ENCODE measurements around the gene SLC26A1.
"Not testable (repeated sequence)": the region's sequence is repeated elsewhere in the genome, so short reads cannot be mapped to it uniquely, and the experiment has no call there.

The SLC26A1 gene

DNA sequence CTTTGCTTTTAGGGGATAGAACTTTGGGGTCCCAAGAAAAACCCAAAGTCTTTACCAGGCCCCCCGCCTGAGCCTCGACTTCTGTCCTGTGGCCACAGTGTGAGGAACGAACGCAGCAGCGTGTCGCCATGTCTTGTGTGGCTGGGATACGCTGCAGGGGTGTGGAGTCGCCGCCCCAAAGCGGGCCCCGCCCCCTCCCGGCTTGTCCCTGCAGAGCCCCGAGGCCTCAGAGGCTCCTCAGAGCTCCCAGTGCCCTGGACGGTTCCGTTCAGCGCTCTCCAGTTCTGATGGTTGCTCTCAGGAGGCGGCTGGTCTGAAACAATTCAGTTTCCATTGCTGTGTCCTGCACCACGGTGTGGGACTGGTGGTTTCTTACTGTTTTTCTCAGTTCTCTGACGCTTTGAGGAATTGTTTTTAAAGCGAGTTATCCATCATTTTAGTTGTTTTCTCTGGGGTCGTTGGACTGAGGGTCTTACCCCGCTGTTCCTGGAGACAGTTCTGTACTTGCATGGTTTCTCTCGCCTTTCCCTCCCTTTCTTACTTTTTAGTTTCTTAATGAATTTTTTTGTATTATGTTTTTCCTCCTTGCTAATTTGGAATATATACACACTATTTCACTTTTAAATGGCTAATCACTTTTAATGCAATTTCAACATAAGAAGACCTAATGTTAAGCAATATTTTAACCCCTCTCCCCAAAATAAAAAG lies 7.9 kb downstream of the SLC26A1 start:
- Histone ChIP-seq H3K4me3 (peak overlapping the region; percentile 48), H3K27ac (no peak overlapping the region)
- DNase-seq (ENCODE audit: low spot score) = no peak
- TF ChIP-seq, protein P1, sequence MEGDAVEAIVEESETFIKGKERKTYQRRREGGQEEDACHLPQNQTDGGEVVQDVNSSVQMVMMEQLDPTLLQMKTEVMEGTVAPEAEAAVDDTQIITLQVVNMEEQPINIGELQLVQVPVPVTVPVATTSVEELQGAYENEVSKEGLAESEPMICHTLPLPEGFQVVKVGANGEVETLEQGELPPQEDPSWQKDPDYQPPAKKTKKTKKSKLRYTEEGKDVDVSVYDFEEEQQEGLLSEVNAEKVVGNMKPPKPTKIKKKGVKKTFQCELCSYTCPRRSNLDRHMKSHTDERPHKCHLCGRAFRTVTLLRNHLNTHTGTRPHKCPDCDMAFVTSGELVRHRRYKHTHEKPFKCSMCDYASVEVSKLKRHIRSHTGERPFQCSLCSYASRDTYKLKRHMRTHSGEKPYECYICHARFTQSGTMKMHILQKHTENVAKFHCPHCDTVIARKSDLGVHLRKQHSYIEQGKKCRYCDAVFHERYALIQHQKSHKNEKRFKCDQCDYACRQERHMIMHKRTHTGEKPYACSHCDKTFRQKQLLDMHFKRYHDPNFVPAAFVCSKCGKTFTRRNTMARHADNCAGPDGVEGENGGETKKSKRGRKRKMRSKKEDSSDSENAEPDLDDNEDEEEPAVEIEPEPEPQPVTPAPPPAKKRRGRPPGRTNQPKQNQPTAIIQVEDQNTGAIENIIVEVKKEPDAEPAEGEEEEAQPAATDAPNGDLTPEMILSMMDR (IDR thresholded peaks at IDR 0.05) = no peak

DNA sequence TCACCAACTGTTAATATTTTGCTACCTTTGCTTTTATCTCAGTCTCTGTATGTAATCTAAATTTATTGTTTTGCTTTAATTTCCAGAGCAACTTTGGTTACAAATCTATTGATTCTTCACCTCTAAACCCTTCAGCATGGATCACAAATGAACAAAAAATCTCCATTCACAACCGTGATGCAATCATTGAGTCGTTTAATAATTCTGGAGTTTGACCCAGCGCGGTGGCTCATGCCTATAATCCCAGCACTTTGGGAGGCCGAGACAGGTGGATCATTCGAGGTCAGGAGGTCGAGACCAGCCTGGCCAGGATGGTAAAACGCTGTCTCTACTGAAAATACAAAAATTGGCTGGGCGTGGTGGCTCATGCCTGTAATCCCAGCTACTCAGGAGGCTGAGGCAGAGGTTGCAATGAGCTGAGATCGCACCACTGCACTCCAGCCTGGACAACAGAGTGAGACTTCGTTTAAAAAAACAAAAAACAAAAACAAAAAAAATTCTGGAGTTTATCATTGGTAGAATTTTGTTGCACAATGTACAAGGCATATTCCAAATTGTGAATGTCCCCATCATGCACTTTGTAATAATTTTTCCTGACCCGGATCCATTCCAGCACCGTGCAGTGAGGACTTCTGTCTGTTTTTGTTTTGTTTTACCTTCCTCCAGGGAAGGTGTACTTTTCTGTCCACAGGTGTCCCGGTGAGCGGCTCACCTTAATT lies 8.7 kb downstream of the SLC26A1 start:
- DNase-seq (ENCODE audit: low spot score) = no peak
- Histone ChIP-seq H3K27ac (no peak overlapping the region), H3K4me3 (peak overlapping the region; percentile 48)
- TF ChIP-seq, protein P1 (IDR thresholded peaks at IDR 0.05) = no peak

DNA sequence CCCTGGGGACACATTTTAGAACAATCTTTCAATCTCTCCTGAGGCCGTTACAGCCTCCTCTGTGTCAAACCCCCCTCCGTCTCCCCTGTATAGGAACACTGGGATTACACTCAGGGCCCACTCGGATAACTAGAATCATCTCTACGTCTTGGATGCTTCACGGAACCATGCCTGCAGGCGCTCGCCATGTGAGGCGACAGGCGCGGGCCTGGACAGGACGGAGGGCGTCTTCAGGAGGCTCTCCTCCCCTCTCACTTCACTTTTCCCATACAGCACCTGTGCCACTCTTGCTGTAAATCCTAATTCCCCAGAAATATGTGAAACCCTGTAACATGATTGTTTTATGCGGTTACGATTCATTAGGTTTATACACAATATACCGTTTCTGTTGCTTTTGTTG lies 10.4 kb downstream of the SLC26A1 start:
- TF ChIP-seq, protein P1 (IDR thresholded peaks at IDR 0.05) = no peak
- Histone ChIP-seq H3K4me3 (no peak overlapping the region), H3K27ac (no peak overlapping the region)
- no peak for DNase-seq (ENCODE audit: low spot score)

DNA sequence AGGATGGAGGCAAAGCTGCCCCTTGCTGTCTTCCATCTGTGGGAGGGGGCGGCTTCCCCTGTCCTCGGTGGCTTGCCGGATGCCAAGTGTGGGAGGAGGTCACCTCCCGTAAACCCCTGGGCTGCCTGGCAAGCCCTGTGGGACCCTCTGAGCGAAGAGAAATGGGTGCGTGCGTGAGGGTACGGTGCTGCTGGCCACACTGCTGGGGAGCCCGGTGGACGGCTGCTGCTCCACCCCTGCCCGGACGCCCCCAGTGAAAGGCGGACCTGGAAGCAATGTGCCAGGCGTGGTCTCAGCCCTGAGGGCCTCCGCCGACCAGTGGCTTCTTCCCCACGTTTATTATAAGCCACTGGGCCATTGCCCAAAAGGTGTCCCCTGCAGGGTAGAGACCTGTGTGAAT lies 10.9 kb downstream of the SLC26A1 start:
- no peak for DNase-seq (ENCODE audit: low spot score)
- no peak overlapping the region for H3K4me3 ChIP-seq
- TF ChIP-seq, protein P1 (IDR thresholded peaks at IDR 0.05) = no peak
- H3K27ac ChIP-seq = no peak overlapping the region

DNA sequence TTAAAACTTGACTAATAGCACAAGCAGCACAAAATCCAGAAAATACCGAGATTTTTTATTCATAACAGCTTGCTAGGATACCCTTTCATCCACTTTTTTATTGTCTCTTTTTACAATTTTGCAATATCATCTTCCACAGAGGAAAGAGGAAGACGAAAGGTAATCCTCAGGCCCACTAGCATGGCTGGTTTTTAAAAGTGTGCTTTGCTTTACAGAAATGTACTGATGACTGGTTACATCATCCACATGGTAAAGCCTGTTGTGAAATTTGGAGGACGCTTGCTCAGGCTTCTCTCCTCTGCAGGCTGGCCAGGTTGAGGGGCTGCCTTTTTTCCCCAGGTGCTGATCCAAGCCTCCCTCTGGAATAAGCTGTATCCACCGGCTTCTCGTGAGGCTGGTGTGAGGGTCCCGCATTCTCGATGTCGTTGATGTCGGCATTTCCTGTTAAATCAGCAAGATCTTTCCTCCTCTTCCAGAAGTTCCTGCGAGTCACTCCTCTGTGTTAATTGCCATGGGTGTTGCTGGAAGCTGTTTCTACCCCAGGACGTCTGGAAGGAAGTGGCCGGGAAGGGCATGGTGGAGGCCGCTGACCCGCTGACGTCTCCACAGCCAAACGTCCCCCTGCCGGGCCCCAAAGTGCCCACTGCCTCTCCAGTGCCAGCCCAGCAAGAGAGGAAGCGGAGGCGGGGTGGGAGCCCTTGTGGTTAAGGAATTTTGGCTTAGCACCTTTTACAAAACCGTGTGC lies 14.1 kb downstream of the SLC26A1 start:
- TF ChIP-seq, protein P1 (IDR thresholded peaks at IDR 0.05) = no peak
- H3K27ac ChIP-seq = peak overlapping the region in 1 of 2 donors; percentile 25
- no peak for DNase-seq (ENCODE audit: low spot score)
- H3K4me3 ChIP-seq = no peak overlapping the region

DNA sequence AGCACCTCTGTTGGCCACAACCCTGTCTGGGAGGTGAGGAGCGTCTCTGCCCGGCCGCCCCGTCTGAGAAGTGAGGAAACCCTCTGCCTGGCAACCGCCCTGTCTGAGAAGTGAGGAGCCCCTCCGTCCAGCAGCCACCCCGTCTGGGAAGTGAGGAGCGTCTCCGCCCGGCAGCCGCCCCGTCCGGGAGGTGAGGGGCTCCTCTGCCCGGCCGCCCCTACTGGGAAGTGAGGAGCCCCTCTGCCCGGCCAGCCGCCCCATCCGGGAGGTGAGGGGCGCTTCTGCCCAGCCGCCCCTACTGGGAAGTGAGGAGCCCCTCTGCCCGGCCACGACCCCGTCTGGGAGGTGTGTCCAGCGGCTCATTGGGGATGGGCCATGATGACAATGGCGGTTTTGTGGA lies 17.2 kb downstream of the SLC26A1 start:
- not testable (repeated sequence) for H3K27ac ChIP-seq; H3K4me3 ChIP-seq; DNase-seq (ENCODE audit: low spot score)

DNA sequence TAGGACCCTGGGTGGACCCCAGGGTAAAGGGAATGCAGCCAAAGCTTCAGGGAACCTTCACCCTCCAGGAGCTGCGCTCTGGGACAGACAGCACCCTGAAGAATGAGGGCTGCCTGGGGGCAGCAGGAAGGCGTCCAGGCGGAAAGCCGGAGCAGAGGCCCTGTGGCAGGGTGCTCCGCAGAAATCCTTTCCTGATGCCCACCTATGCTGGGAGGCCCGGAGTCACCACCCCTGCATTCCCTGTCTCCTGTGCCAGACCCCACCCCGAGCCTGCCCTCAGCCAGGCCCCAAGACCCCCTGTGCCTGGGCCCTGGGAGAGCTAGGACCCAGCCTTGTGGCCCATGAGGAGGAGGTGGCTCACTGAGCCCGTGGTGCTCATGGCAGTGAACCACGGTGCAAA lies 18.5 kb downstream of the SLC26A1 start:
- Histone ChIP-seq H3K4me3 (no peak overlapping the region), H3K27ac (no peak overlapping the region)
- no peak for DNase-seq (ENCODE audit: low spot score)
- TF ChIP-seq, protein P1 (IDR thresholded peaks at IDR 0.05) = no peak
